ENCODE measurements around the gene MYADML2. TPM values are rescaled to one million over a fixed set of nuclear protein-coding genes. Genes with fewer than 3 reads are reported as not detected.

MYADML2 gene
- total and polyA plus RNA-seq, 2 of the 8 experiments (the other 6 are each of a cell fraction or from before 2014, with no cell fraction given): 0.26 to 0.47 TPM

DNA sequence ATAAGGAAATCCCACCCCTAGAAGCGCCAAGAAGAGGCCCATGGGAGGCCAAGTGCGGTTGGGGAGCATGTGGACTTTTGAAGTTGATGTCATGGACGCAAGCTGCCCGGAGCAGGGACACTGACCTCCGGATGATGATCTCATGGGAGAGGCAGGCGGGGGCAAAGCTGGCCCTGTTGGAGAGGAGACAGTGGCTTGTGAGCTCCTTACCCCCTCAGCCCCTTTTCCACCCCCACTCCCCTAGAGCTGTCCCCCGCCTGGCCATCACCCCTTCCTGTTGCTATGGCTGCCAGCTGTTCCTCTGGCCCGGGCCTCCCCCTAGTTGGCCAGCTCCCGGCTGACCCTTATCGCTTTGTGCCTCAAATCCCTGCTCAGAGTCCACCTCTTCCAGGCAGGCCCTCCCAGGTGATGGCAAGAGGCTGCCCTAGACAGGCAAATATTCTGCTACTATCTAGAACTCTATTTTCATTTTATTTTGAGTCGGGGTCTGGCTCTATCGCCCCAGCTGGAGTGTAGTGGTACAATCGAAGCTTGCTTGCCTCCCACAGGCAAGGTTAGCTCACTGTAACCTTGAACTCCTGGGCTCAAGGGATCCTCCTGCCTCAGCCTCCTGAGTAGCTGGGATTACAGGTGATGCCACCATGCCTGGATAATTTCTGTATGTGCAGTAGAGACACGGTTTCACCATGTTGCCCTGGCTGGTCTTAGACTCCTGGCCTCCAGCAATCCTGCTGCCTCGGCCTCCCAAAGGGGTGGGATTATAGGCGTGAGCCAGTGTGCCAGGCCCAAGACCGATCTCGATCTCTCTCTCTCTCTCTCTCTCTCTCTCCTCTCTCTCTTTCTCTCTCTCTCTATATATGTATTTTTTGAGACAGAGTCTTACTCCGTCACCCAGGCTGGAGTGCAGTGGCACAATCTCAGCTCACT, 7.4 kb upstream of the MYADML2 start (continued):
- TF ChIP-seq, protein P1, sequence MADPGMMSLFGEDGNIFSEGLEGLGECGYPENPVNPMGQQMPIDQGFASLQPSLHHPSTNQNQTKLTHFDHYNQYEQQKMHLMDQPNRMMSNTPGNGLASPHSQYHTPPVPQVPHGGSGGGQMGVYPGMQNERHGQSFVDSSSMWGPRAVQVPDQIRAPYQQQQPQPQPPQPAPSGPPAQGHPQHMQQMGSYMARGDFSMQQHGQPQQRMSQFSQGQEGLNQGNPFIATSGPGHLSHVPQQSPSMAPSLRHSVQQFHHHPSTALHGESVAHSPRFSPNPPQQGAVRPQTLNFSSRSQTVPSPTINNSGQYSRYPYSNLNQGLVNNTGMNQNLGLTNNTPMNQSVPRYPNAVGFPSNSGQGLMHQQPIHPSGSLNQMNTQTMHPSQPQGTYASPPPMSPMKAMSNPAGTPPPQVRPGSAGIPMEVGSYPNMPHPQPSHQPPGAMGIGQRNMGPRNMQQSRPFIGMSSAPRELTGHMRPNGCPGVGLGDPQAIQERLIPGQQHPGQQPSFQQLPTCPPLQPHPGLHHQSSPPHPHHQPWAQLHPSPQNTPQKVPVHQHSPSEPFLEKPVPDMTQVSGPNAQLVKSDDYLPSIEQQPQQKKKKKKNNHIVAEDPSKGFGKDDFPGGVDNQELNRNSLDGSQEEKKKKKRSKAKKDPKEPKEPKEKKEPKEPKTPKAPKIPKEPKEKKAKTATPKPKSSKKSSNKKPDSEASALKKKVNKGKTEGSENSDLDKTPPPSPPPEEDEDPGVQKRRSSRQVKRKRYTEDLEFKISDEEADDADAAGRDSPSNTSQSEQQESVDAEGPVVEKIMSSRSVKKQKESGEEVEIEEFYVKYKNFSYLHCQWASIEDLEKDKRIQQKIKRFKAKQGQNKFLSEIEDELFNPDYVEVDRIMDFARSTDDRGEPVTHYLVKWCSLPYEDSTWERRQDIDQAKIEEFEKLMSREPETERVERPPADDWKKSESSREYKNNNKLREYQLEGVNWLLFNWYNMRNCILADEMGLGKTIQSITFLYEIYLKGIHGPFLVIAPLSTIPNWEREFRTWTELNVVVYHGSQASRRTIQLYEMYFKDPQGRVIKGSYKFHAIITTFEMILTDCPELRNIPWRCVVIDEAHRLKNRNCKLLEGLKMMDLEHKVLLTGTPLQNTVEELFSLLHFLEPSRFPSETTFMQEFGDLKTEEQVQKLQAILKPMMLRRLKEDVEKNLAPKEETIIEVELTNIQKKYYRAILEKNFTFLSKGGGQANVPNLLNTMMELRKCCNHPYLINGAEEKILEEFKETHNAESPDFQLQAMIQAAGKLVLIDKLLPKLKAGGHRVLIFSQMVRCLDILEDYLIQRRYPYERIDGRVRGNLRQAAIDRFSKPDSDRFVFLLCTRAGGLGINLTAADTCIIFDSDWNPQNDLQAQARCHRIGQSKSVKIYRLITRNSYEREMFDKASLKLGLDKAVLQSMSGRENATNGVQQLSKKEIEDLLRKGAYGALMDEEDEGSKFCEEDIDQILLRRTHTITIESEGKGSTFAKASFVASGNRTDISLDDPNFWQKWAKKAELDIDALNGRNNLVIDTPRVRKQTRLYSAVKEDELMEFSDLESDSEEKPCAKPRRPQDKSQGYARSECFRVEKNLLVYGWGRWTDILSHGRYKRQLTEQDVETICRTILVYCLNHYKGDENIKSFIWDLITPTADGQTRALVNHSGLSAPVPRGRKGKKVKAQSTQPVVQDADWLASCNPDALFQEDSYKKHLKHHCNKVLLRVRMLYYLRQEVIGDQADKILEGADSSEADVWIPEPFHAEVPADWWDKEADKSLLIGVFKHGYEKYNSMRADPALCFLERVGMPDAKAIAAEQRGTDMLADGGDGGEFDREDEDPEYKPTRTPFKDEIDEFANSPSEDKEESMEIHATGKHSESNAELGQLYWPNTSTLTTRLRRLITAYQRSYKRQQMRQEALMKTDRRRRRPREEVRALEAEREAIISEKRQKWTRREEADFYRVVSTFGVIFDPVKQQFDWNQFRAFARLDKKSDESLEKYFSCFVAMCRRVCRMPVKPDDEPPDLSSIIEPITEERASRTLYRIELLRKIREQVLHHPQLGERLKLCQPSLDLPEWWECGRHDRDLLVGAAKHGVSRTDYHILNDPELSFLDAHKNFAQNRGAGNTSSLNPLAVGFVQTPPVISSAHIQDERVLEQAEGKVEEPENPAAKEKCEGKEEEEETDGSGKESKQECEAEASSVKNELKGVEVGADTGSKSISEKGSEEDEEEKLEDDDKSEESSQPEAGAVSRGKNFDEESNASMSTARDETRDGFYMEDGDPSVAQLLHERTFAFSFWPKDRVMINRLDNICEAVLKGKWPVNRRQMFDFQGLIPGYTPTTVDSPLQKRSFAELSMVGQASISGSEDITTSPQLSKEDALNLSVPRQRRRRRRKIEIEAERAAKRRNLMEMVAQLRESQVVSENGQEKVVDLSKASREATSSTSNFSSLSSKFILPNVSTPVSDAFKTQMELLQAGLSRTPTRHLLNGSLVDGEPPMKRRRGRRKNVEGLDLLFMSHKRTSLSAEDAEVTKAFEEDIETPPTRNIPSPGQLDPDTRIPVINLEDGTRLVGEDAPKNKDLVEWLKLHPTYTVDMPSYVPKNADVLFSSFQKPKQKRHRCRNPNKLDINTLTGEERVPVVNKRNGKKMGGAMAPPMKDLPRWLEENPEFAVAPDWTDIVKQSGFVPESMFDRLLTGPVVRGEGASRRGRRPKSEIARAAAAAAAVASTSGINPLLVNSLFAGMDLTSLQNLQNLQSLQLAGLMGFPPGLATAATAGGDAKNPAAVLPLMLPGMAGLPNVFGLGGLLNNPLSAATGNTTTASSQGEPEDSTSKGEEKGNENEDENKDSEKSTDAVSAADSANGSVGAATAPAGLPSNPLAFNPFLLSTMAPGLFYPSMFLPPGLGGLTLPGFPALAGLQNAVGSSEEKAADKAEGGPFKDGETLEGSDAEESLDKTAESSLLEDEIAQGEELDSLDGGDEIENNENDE (IDR thresholded peaks at IDR 0.05; ENCODE audit: insufficient replicate concordance, low read length): no peak
- no peak for TF ChIP-seq TBP (IDR thresholded peaks at IDR 0.05; ENCODE audit: low read depth, low read length)
- no peak for TF ChIP-seq SIX5 (IDR thresholded peaks at IDR 0.05; ENCODE audit: low read depth, low read length)
- TF ChIP-seq TAF7 (optimal IDR thresholded peaks at IDR 0.05; ENCODE audit: borderline replicate concordance, low read depth, low read length): no peak
- TF ChIP-seq RBBP5 (IDR thresholded peaks at IDR 0.05; ENCODE audit: borderline replicate concordance, low read depth, low read length): no peak
- no peak for TF ChIP-seq BCL11A (IDR thresholded peaks at IDR 0.05; ENCODE audit: low read depth in 2 of 2, low read length in 2 of 2)
- no peak for TF ChIP-seq TAF1 (IDR thresholded peaks at IDR 0.05; ENCODE audit: low read depth, low read length)
